Neural cell (in vitro differentiated cells): Measurements from ENCODE around the gene CACNA1H. TPM values are rescaled to one million over a fixed set of nuclear protein-coding genes. Genes with fewer than 3 reads are reported as not detected.
"Not testable (repeated sequence)": the region's sequence is repeated elsewhere in the genome, so short reads cannot be mapped to it uniquely, and the experiment has no call there.

Experiments
- H2AFZ ChIP-seq: fragments of 200-600, 300-800 bp; sonication (generic), shearing (Covaris generic); 2 replicates; pipeline ENCODE4 v1.6.0; 2014; ENCODE audit warnings: low read depth, mild to moderate bottlenecking, antibody characterized with exemption, low read length, moderate library complexity
- H3F3A ChIP-seq: fragments of 200-600 bp; shearing (Covaris generic); 2 replicates; pipeline ENCODE4 v1.6.1; 2016; ENCODE audit warnings: mild to moderate bottlenecking, moderate library complexity, mixed read lengths, antibody characterized with exemption, low read length; ENCODE audit not compliant: insufficient read depth, poor library complexity, severe bottlenecking
- H3K27ac ChIP-seq: fragments of 200-600, 300-800 bp; sonication (generic), shearing (Covaris generic); 2 replicates; pipeline ENCODE4 v1.5.1; 2014; ENCODE audit warnings: mild to moderate bottlenecking, low read length, moderate library complexity
- H3K27me3 ChIP-seq: fragments of 300-800, 200-600 bp; sonication (generic), shearing (Covaris generic); 2 replicates; pipeline ENCODE4 v1.6.0; 2014; ENCODE audit warnings: mild to moderate bottlenecking, low read depth, low read length, moderate library complexity; ENCODE audit not compliant: insufficient read depth
- H3K36me3 ChIP-seq: fragments of 300-800, 200-600 bp; sonication (generic), shearing (Covaris generic); 2 replicates; pipeline ENCODE4 v1.5.1; 2014; ENCODE audit warnings: mild to moderate bottlenecking, antibody characterized with exemption, low read length, moderate library complexity; ENCODE audit not compliant: insufficient read depth
- H3K4me2 ChIP-seq: fragments of 300-800, 200-600 bp; sonication (generic), shearing (Covaris generic); 2 replicates; pipeline ENCODE4 v1.6.0; 2014; ENCODE audit warnings: mild to moderate bottlenecking, low read length
- H3K4me3 ChIP-seq: fragments of 300-800, 200-600 bp; sonication (generic), shearing (Covaris generic); 2 replicates; pipeline ENCODE4 v1.5.1; 2014; ENCODE audit warnings: mild to moderate bottlenecking, low read length, moderate library complexity
- H3K79me2 ChIP-seq: fragments of 200-600 bp; shearing (Covaris generic); replicated peaks from 2 replicates; pipeline ENCODE4 v1.6.0; 2014; ENCODE audit warnings: mild to moderate bottlenecking, low read length, moderate library complexity; ENCODE audit not compliant: insufficient read depth
- H3K9ac ChIP-seq: fragments of 300-800, 200-600 bp; sonication (generic), shearing (Covaris generic); 2 replicates; pipeline ENCODE4 v1.6.1; 2016; ENCODE audit warnings: mild to moderate bottlenecking, low read length, mixed read lengths
- H3K9me2 ChIP-seq: fragments of 200-600 bp; shearing (Covaris generic); 2 replicates; pipeline ENCODE4 v1.6.1; 2016; ENCODE audit warnings: mild to moderate bottlenecking, low read length, mixed read lengths; ENCODE audit not compliant: insufficient read depth
- H3K9me3 ChIP-seq: fragments of 200-600, 300-800 bp; sonication (generic), shearing (Covaris generic); 2 replicates; pipeline ENCODE4 v1.6.1; 2016; ENCODE audit warnings: mild to moderate bottlenecking, mixed run types, low read length, moderate library complexity, mixed read lengths
- H4K20me1 ChIP-seq: fragments of 200-600 bp; shearing (Covaris generic); 2 replicates; pipeline ENCODE4 v1.6.1; 2016; ENCODE audit warnings: mild to moderate bottlenecking, mixed run types; ENCODE audit not compliant: insufficient read depth
- CTCF ChIP-seq: fragments of 450-650 bp; IDR thresholded peaks from 2 replicates; pipeline ENCODE4 v1.5.1; 2014; ENCODE audit warnings: antibody characterized with exemption, mild to moderate bottlenecking, moderate library complexity; ENCODE audit not compliant: poor library complexity, severe bottlenecking
- EP300 ChIP-seq: fragments of 450-650 bp; conservative IDR thresholded peaks from 2 replicates; pipeline ENCODE4 v1.6.1; 2014; ENCODE audit warnings: antibody characterized with exemption, mild to moderate bottlenecking, moderate library complexity; ENCODE audit not compliant: poor library complexity, severe bottlenecking
- EZH2 ChIP-seq: fragments of 200-600, 300-800 bp; shearing (Covaris generic), sonication (generic); IDR thresholded peaks from 2 replicates; pipeline ENCODE4 v1.6.1; 2014; ENCODE audit warnings: antibody characterized with exemption, low read length, borderline replicate concordance, mild to moderate bottlenecking; ENCODE audit not compliant: insufficient read depth, poor library complexity, severe bottlenecking
- MXI1 ChIP-seq: fragments of 450-650 bp; conservative IDR thresholded peaks from 2 replicates; pipeline ENCODE4 v1.6.1; 2014; ENCODE audit warnings: antibody characterized with exemption, mild to moderate bottlenecking; ENCODE audit not compliant: poor library complexity, severe bottlenecking
- POLR2AphosphoS5 ChIP-seq: IDR thresholded peaks from 2 replicates; pipeline ENCODE4 v1.6.1; 2012
- RAD21 ChIP-seq: fragments of 450-650 bp; conservative IDR thresholded peaks from 2 replicates; pipeline ENCODE4 v1.6.1; 2014; ENCODE audit warnings: antibody characterized with exemption, mild to moderate bottlenecking, moderate library complexity
- REST ChIP-seq: IDR thresholded peaks from 2 replicates; pipeline ENCODE4 v1.6.1; 2012; ENCODE audit warnings: borderline replicate concordance
- SMC3 ChIP-seq: fragments of 450-650 bp; conservative IDR thresholded peaks from 2 replicates; pipeline ENCODE4 v1.6.1; 2014; ENCODE audit warnings: antibody characterized with exemption, mild to moderate bottlenecking, moderate library complexity; ENCODE audit not compliant: poor library complexity
- TAF1 ChIP-seq: IDR thresholded peaks from 2 replicates; pipeline ENCODE4 v1.6.1; 2012; ENCODE audit warnings: low read depth
- polyA plus RNA-seq: library from polyadenylated mRNA; depleted of rRNA; stranded (reverse); fragments of >200 nt; gene quantifications from 2 replicates; pipeline ENCODE4 v1.2.3, GENCODE V29; 2014

The CACNA1H gene
- polyA plus RNA-seq, 1 donor from 2014 or later, result 27.7 TPM

- no peak overlapping the region for H3K4me3 ChIP-seq
- no peak overlapping the region for H3K27ac ChIP-seq
- no peak overlapping the region for H3K9ac ChIP-seq
- H3K27me3 ChIP-seq, result no peaks in the 10 kb centered on the region
- H3F3A ChIP-seq, result no peaks in the 10 kb centered on the region
- H3K79me2 ChIP-seq, result no peaks in the 10 kb centered on the region
- no peaks in the 10 kb centered on the region for H3K36me3 ChIP-seq
- H2AFZ ChIP-seq, result no peak overlapping the region
- no peaks in the 10 kb centered on the region for H3K9me2 ChIP-seq
- no peaks in the 10 kb centered on the region for H4K20me1 ChIP-seq
- H3K9me3 ChIP-seq, result no peaks in the 10 kb centered on the region
- TF ChIP-seq RAD21, result no peak
- no peak for TF ChIP-seq SMC3
- TF ChIP-seq CTCF, result no peak
- TF ChIP-seq POLR2AphosphoS5, result no peak
- TF ChIP-seq EZH2, result no peak
- no peak for TF ChIP-seq MXI1
- TF ChIP-seq TAF1, result no peak
- no peak for TF ChIP-seq REST
- no peak for TF ChIP-seq EP300
- H3K4me2 ChIP-seq, result no peak overlapping the region
These were observed 36.5 kb downstream of the CACNA1H start for GRCh38 chr16:1189455-1189854.

- H3K9ac ChIP-seq, H3F3A ChIP-seq, H3K36me3 ChIP-seq, H3K9me2 ChIP-seq, H3K4me3 ChIP-seq, H3K27ac ChIP-seq, H3K27me3 ChIP-seq, H3K4me2 ChIP-seq, H3K79me2 ChIP-seq, H2AFZ ChIP-seq, H4K20me1 ChIP-seq, H3K9me3 ChIP-seq: not testable (repeated sequence)
These were observed 37.9 kb downstream of the CACNA1H start for GRCh38 chr16:1190789-1191188.

DNA sequence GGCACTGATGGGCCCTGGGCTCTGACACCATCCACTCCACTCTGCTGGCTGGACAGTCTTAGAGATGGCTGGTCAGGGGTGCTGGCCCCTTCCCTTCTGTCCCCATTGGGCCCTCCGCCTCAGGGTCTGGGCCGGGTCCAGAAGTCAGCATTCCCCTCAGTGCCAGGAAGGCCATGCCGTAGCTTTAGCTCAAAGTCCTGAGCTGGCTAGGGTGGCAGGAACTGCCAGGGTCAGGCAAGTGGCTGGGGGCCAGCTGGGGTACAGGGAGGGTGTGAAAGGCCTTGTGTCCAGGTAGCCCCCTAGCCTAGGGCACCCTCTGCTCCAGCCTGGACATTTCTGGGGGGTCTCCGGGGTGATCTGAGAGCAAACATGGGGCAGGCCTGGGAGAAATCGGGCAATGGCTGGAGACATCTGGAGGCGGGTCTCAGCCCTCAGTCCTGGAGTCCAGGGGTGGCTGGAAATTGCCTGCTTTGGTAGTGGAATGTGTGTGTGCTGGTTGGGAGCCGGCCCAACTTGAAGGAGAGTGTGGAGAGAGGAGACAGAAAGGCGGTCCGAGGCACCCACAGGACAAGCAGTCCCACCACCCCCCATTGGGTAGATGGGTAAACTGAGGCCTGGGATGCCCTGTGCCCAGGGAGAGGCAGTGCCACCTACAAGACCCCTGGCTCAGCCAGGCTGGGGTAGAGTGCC lies 39.6 kb downstream of the CACNA1H start:
- Histone ChIP-seq H3K27ac (no peak overlapping the region), H3K4me2 (no peak overlapping the region), H2AFZ (no peak overlapping the region), H3F3A (no peaks in the 10 kb centered on the region), H3K4me3 (no peak overlapping the region), H3K9ac (no peak overlapping the region), H3K9me3 (no peaks in the 10 kb centered on the region), H3K27me3 (no peaks in the 10 kb centered on the region), H3K36me3 (no peaks in the 10 kb centered on the region), H4K20me1 (no peaks in the 10 kb centered on the region), H3K9me2 (no peaks in the 10 kb centered on the region), H3K79me2 (no peaks in the 10 kb centered on the region)
- no peak for TF ChIP-seq EP300
- no peak for TF ChIP-seq TAF1
- TF ChIP-seq SMC3, result no peak
- TF ChIP-seq MXI1, result no peak
